A549 (cell line): ENCODE measurements around the gene GPR17.

ENCODE experiments used
- HMGXB4 ChIP-seq: fragments of 250-450 bp; sonication (Bioruptor Pico); IDR thresholded peaks from 2 replicates; pipeline ENCODE4 v1.5.0; 2021; ENCODE audit warnings: mild to moderate bottlenecking, moderate library complexity, borderline replicate concordance
- HOXB5 ChIP-seq: fragments of 250-450 bp; sonication (Bioruptor Pico); IDR thresholded peaks from 2 replicates; pipeline ENCODE4 v1.5.0; 2020; ENCODE audit warnings: mild to moderate bottlenecking, moderate library complexity
- MAX ChIP-seq: IDR thresholded peaks from 2 replicates; pipeline ENCODE4 v1.6.1; 2012
- MAZ ChIP-seq: fragments of 150-350 bp; IDR thresholded peaks from 2 replicates; pipeline ENCODE4 v1.6.1; 2014; ENCODE audit warnings: antibody characterized with exemption, low read depth, low read length, borderline replicate concordance
- NR3C1 ChIP-seq: fragments of >200 bp; sonication (Bioruptor Twin); formaldehyde crosslinking; IDR thresholded peaks from 3 replicates; pipeline ENCODE4 v1.6.1; 2017
- POLR2A ChIP-seq: IDR thresholded peaks from 2 replicates; pipeline ENCODE4 v1.6.1; 2012; ENCODE audit warnings: mild to moderate bottlenecking, low read length
- RFX5 ChIP-seq: fragments of 450-650 bp; IDR thresholded peaks from 2 replicates; pipeline ENCODE4 v1.7.1; 2014; ENCODE audit warnings: antibody characterized with exemption, mild to moderate bottlenecking, moderate library complexity
- TP53 ChIP-seq: fragments of 250-450 bp; sonication (Bioruptor Pico); IDR thresholded peaks from 2 replicates; pipeline ENCODE4 v1.5.0; 2021; ENCODE audit warnings: mild to moderate bottlenecking, moderate library complexity
- TF ChIP-seq, protein P1 (sequence below): fragments of >200 bp; sonication (Bioruptor Twin); formaldehyde crosslinking; IDR thresholded peaks from 3 replicates; pipeline ENCODE4 v1.5.1; 2016
- TF ChIP-seq, protein P2 (sequence below): fragments of 200-600 bp; sonication (generic); IDR thresholded peaks from 2 replicates; pipeline ENCODE4 v1.6.1; 2016; ENCODE audit warnings: antibody characterized with exemption, mild to moderate bottlenecking, moderate library complexity
- TF ChIP-seq, protein P3 (sequence below): IDR thresholded peaks from 2 replicates; pipeline ENCODE4 v1.6.1; 2012; ENCODE audit warnings: low read depth, borderline replicate concordance
- TF ChIP-seq, protein P4 (sequence below): fragments of 450-650 bp; IDR thresholded peaks from 2 replicates; pipeline ENCODE4 v1.6.1; 2014; ENCODE audit warnings: antibody characterized with exemption

GRCh38 chr2:127596311-127597045, 49.5 kb upstream of the GPR17 start:
- TF ChIP-seq POLR2A (no peak), HMGXB4 (CRISPR knock-in tag) (no peak), NR3C1 (no peak), RFX5 (no peak), TP53 (CRISPR knock-in tag) (no peak), HOXB5 (CRISPR knock-in tag) (no peak), MAZ (no peak), MAX (no peak)
- TF ChIP-seq, protein P1, sequence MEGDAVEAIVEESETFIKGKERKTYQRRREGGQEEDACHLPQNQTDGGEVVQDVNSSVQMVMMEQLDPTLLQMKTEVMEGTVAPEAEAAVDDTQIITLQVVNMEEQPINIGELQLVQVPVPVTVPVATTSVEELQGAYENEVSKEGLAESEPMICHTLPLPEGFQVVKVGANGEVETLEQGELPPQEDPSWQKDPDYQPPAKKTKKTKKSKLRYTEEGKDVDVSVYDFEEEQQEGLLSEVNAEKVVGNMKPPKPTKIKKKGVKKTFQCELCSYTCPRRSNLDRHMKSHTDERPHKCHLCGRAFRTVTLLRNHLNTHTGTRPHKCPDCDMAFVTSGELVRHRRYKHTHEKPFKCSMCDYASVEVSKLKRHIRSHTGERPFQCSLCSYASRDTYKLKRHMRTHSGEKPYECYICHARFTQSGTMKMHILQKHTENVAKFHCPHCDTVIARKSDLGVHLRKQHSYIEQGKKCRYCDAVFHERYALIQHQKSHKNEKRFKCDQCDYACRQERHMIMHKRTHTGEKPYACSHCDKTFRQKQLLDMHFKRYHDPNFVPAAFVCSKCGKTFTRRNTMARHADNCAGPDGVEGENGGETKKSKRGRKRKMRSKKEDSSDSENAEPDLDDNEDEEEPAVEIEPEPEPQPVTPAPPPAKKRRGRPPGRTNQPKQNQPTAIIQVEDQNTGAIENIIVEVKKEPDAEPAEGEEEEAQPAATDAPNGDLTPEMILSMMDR, result no peak
- TF ChIP-seq, protein P2, sequence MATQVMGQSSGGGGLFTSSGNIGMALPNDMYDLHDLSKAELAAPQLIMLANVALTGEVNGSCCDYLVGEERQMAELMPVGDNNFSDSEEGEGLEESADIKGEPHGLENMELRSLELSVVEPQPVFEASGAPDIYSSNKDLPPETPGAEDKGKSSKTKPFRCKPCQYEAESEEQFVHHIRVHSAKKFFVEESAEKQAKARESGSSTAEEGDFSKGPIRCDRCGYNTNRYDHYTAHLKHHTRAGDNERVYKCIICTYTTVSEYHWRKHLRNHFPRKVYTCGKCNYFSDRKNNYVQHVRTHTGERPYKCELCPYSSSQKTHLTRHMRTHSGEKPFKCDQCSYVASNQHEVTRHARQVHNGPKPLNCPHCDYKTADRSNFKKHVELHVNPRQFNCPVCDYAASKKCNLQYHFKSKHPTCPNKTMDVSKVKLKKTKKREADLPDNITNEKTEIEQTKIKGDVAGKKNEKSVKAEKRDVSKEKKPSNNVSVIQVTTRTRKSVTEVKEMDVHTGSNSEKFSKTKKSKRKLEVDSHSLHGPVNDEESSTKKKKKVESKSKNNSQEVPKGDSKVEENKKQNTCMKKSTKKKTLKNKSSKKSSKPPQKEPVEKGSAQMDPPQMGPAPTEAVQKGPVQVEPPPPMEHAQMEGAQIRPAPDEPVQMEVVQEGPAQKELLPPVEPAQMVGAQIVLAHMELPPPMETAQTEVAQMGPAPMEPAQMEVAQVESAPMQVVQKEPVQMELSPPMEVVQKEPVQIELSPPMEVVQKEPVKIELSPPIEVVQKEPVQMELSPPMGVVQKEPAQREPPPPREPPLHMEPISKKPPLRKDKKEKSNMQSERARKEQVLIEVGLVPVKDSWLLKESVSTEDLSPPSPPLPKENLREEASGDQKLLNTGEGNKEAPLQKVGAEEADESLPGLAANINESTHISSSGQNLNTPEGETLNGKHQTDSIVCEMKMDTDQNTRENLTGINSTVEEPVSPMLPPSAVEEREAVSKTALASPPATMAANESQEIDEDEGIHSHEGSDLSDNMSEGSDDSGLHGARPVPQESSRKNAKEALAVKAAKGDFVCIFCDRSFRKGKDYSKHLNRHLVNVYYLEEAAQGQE, result no peak
- TF ChIP-seq, protein P3, sequence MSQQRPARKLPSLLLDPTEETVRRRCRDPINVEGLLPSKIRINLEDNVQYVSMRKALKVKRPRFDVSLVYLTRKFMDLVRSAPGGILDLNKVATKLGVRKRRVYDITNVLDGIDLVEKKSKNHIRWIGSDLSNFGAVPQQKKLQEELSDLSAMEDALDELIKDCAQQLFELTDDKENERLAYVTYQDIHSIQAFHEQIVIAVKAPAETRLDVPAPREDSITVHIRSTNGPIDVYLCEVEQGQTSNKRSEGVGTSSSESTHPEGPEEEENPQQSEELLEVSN, result no peak
- TF ChIP-seq, protein P4, sequence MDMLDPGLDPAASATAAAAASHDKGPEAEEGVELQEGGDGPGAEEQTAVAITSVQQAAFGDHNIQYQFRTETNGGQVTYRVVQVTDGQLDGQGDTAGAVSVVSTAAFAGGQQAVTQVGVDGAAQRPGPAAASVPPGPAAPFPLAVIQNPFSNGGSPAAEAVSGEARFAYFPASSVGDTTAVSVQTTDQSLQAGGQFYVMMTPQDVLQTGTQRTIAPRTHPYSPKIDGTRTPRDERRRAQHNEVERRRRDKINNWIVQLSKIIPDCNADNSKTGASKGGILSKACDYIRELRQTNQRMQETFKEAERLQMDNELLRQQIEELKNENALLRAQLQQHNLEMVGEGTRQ, result no peak
